ENCODE results near the gene GORASP2. TPM values are rescaled to one million over a fixed set of nuclear protein-coding genes. Genes with fewer than 3 reads are reported as not detected.

Gene GORASP2
- total RNA-seq, 1 experiment from 2014 or later, result 97.7 TPM

DNA sequence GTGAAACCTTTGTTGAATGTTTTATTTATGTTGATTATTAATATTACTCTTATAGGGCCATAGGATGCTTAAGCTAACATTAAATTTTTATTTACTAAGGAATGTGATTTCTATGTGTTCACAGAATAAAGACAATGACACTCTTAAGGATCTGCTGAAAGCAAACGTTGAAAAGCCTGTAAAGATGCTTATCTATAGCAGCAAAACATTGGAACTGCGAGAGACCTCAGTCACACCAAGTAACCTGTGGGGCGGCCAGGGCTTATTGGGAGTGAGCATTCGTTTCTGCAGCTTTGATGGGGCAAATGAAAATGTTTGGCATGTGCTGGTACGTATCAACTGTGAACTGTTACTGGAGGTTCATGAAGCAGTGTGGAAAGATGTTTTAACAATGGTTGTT is 20.4 kb downstream of the GORASP2 start:
- no peak overlapping the region for H3K4me3 Mint-ChIP-seq
- peaks cover 38 to 56% (median 48%) of the 10 kb centered on the region in 3 experiments for H3K36me3 Mint-ChIP-seq (ENCODE audit: insufficient read depth in 1 of 3, low read depth in 3 of 3)
- no peak overlapping the region for H3K9ac ChIP-seq (ENCODE audit: extremely low read depth, insufficient read length, low read length)
- no peak for DNase-seq
- H4K20me1 ChIP-seq (ENCODE audit: control insufficient read depth, insufficient read depth, insufficient read length), result no peaks in the 10 kb centered on the region
- no peak overlapping the region for H2BK5ac ChIP-seq (ENCODE audit: insufficient read length, low read length)
- no peaks in the 10 kb centered on the region for H3K27me3 ChIP-seq (ENCODE audit: insufficient read depth, low read length)
- peaks cover 3% of the 10 kb centered on the region for H3K79me1 ChIP-seq (ENCODE audit: insufficient read depth, low read depth, low read length, poor library complexity, severe bottlenecking)
- H3K4me1 ChIP-seq (ENCODE audit: insufficient read depth, low read length), result no peaks in the 10 kb centered on the region
- no peak overlapping the region for H3K23ac ChIP-seq (ENCODE audit: insufficient read length, low read depth, low read length)
- H3K9me3 Mint-ChIP-seq, result no peaks in the 10 kb centered on the region
- H3K18ac ChIP-seq (ENCODE audit: insufficient read length, low read depth, low read length), result no peak overlapping the region
- no peak overlapping the region for H3K27ac Mint-ChIP-seq
- H2BK20ac ChIP-seq (ENCODE audit: low read depth, low read length, poor library complexity, severe bottlenecking), result no peak overlapping the region
- H3K9me3 ChIP-seq (ENCODE audit: control insufficient read depth, low read depth, low read length), result no peaks in the 10 kb centered on the region
- no peak overlapping the region for H4K8ac ChIP-seq (replicated peaks; ENCODE audit: insufficient read length, low read depth, low read length)
- no CpG with 5 or more reads among the region's 5 CpGs for WGBS (ENCODE audit: extremely low coverage, insufficient read length, low lambda C conversion rate)
- H3T11ph ChIP-seq (ENCODE audit: low read length), result no peak overlapping the region
- H3K14ac ChIP-seq (ENCODE audit: insufficient read depth, low read length), result no peak overlapping the region
- H4K5ac ChIP-seq (ENCODE audit: insufficient read length, low read depth, low read length), result no peak overlapping the region
- H3K4me1 Mint-ChIP-seq, result no peaks in the 10 kb centered on the region
- H3K23me2 ChIP-seq (ENCODE audit: insufficient read length, low read depth, low read length, poor library complexity, severe bottlenecking), result no peaks in the 10 kb centered on the region
- no peak overlapping the region for H3K4ac ChIP-seq (ENCODE audit: low read depth, low read length)
- no peak overlapping the region for H3K56ac ChIP-seq (ENCODE audit: insufficient read length, low read depth, low read length)
- no peak overlapping the region for H2AK5ac ChIP-seq (ENCODE audit: insufficient read length, low read length)
- H2BK12ac ChIP-seq (ENCODE audit: insufficient read length, low read depth, low read length), result no peak overlapping the region
- H3K79me2 ChIP-seq (ENCODE audit: insufficient read depth, low read length), result peaks cover 11% of the 10 kb centered on the region; the same call in 1 of the 2 replicates
- H2AFZ ChIP-seq (ENCODE audit: low read length), result no peak overlapping the region
- TF ChIP-seq, protein P1, sequence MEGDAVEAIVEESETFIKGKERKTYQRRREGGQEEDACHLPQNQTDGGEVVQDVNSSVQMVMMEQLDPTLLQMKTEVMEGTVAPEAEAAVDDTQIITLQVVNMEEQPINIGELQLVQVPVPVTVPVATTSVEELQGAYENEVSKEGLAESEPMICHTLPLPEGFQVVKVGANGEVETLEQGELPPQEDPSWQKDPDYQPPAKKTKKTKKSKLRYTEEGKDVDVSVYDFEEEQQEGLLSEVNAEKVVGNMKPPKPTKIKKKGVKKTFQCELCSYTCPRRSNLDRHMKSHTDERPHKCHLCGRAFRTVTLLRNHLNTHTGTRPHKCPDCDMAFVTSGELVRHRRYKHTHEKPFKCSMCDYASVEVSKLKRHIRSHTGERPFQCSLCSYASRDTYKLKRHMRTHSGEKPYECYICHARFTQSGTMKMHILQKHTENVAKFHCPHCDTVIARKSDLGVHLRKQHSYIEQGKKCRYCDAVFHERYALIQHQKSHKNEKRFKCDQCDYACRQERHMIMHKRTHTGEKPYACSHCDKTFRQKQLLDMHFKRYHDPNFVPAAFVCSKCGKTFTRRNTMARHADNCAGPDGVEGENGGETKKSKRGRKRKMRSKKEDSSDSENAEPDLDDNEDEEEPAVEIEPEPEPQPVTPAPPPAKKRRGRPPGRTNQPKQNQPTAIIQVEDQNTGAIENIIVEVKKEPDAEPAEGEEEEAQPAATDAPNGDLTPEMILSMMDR (conservative IDR thresholded peaks at IDR 0.05), result no peak
- no peak overlapping the region for H4K91ac ChIP-seq (ENCODE audit: insufficient read length, low read depth, low read length)
- no peak overlapping the region for H2BK15ac ChIP-seq (ENCODE audit: low read depth, low read length)
- no peak overlapping the region for H3K27ac ChIP-seq (ENCODE audit: insufficient read length, low read depth, low read length)
- H2BK120ac ChIP-seq (ENCODE audit: low read depth, low read length, poor library complexity, severe bottlenecking), result no peak overlapping the region
- no peaks in the 10 kb centered on the region for H3K27me3 Mint-ChIP-seq (ENCODE audit: low read depth)
- H3K4me2 ChIP-seq (ENCODE audit: insufficient read depth, insufficient read length, low read length), result no peak overlapping the region

Measured in H9 (cell line).